Panc1 (cell line): ENCODE results near the gene ERO1A. TPM values are rescaled to one million over a fixed set of nuclear protein-coding genes. Genes with fewer than 3 reads are reported as not detected.

ENCODE experiments used
- ATAC-seq: fragments of 200-7000 bp; cut with Tn5 transposase; 2 replicates; pipeline ENCODE4 v1.9.1; 2020; ENCODE audit warnings: mild to moderate bottlenecking, moderate library complexity
- BruUV-seq: library from RNA; stranded (reverse); fragments of 400-500 nt; replicated peaks from 2 replicates; lab custom pipeline; 2021; lab: Mats Ljungman, UMichigan
- CTCF ChIA-PET: fragments of 300-600 bp; sonication (Branson Sonifier 250); formaldehyde crosslinking; loops from one replicate; lab custom pipeline; 2022; ENCODE audit warnings: antibody characterized with exemption; lab: Charles Lee
- POLR2A ChIA-PET: fragments of 300-600 bp; sonication (Branson Sonifier 250); formaldehyde crosslinking; loops from one replicate; lab custom pipeline; 2022; ENCODE audit warnings: antibody characterized with exemption; lab: Charles Lee
- DNase-seq: peaks from one replicate; pipeline ENCODE4 v3.0.0-alpha.2; 2010; ENCODE audit warnings: low read depth, low spot score
- H3K27ac ChIP-seq: 2 replicates; pipeline ENCODE4 v1.5.1; 2011; ENCODE audit warnings: mild to moderate bottlenecking, low read length, inconsistent platforms
- H3K27me3 ChIP-seq: fragments of 200-500 bp; sonication (Bioruptor generic); 2 replicates; pipeline ENCODE4 v1.6.0; 2014; ENCODE audit warnings: low read length, inconsistent platforms; ENCODE audit not compliant: control insufficient read depth, insufficient read depth
- H3K36me3 ChIP-seq: fragments of 200-500 bp; sonication (Bioruptor generic); 2 replicates; pipeline ENCODE4 v1.5.1; 2014; ENCODE audit warnings: inconsistent platforms, mild to moderate bottlenecking, low read length, moderate library complexity; ENCODE audit not compliant: control insufficient read depth, insufficient read depth
- H3K4me1 ChIP-seq: 2 replicates; pipeline ENCODE4 v1.5.1; 2011; ENCODE audit warnings: inconsistent platforms, mild to moderate bottlenecking, low read length, moderate library complexity; ENCODE audit not compliant: control insufficient read depth, insufficient read depth
- H3K4me3 ChIP-seq, 2 experiments: 2 replicates each; pipeline ENCODE4 v1.5.1; 2011 to 2012; ENCODE audit warnings: low read depth in 2 of 2, low read length in 2 of 2, mild to moderate bottlenecking in 2 of 2, inconsistent platforms in 1 of 2, moderate library complexity in 1 of 2
- H3K9me3 ChIP-seq: fragments of 200-500 bp; sonication (Bioruptor generic); 2 replicates; pipeline ENCODE4 v1.5.1; 2014; ENCODE audit warnings: low read depth, mild to moderate bottlenecking, inconsistent platforms, low read length, moderate library complexity; ENCODE audit not compliant: control insufficient read depth, insufficient read depth
- POLR2AphosphoS5 ChIP-seq: IDR thresholded peaks from 2 replicates; pipeline ENCODE4 v1.6.1; 2012; ENCODE audit warnings: mild to moderate bottlenecking, low read depth, low read length, moderate library complexity
- SIN3A ChIP-seq: IDR thresholded peaks from 2 replicates; pipeline ENCODE4 v1.6.1; 2012; ENCODE audit warnings: low read depth, mild to moderate bottlenecking, low read length, moderate library complexity, borderline replicate concordance; ENCODE audit not compliant: insufficient read depth
- TCF7L2 ChIP-seq: IDR thresholded peaks from 2 replicates; pipeline ENCODE4 v1.6.1; 2011; ENCODE audit warnings: mild to moderate bottlenecking, low read depth, low read length, inconsistent platforms
- in situ Hi-C: cut with HindIII; loops from 2 replicates; pipeline ENCODE4 v1.10.0; 2016; ENCODE audit warnings: low sequenced_read_pairs, low pct_unique_long_range_greater_than_20kb
- intact Hi-C: fragments of 100-400 bp; cut with micrococcal nuclease; formaldehyde crosslinking; loops from one replicate; pipeline ENCODE4 v1.10.0; 2022; ENCODE audit not compliant: unreplicated experiment
- total RNA-seq: library from RNA; stranded (reverse); gene quantifications from one replicate; pipeline ENCODE4 v1.2.1, GENCODE V29; 2021; ENCODE audit not compliant: unreplicated experiment
- TF ChIP-seq, protein P1 (sequence below), 2 experiments: IDR thresholded peaks; 2 replicates each; pipeline ENCODE4 v1.6.1; 2011 to 2012; ENCODE audit warnings: low read depth in 2 of 2, control low read depth in 1 of 2, low read length in 1 of 2, mild to moderate bottlenecking in 1 of 2, moderate library complexity in 1 of 2; ENCODE audit not compliant: insufficient read depth in 1 of 2
- TF ChIP-seq, protein P2 (sequence below): fragments of 450-650 bp; IDR thresholded peaks from 2 replicates; pipeline ENCODE4 v1.5.1; 2017; ENCODE audit warnings: mild to moderate bottlenecking

ERO1A gene
- total RNA-seq, 1 experiment from 2014 or later, result 83.3 TPM

DNA sequence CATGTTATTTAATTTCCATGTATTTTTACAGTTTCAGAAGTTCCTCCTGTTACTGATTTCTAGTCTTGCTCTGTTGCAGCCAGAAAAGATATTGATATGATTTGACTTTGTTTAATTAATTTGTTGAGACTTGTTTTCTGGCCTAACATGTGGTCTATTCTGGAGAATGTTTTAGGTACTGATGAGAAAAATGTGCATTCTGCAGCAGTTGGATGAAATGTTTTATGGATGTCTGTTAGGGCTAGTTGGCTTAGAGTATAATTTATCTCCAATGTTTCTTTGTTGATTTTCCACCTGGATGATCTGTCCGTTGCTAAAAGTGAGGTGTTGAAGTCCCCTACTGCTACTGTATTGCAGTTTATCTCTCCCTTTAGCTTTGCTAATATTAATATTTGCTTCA lies 88.3 kb downstream of the ERO1A start:
- CTCF ChIA-PET, result no interaction called here
- BruUV-seq, result no TSS peak
- POLR2A ChIA-PET, result interaction anchor here (0.7 kb wide), 1 partner anchor 110 kb away, joined by 5 read pairs; no protein-coding TSS in a partner anchor
- H3K27ac ChIP-seq, result no peak overlapping the region
- no peaks in the 10 kb centered on the region for H3K9me3 ChIP-seq
- intact Hi-C loops, result no loop called here
- in situ Hi-C loops, result no loop called here
- H3K27me3 ChIP-seq, result no peaks in the 10 kb centered on the region
- DNase-seq (no peak), ATAC-seq (no peak)
- H3K36me3 ChIP-seq, result no peaks in the 10 kb centered on the region
- no peak overlapping the region for H3K4me3 ChIP-seq
- no peak for TF ChIP-seq SIN3A
- no peak for TF ChIP-seq TCF7L2
- TF ChIP-seq, protein P1, sequence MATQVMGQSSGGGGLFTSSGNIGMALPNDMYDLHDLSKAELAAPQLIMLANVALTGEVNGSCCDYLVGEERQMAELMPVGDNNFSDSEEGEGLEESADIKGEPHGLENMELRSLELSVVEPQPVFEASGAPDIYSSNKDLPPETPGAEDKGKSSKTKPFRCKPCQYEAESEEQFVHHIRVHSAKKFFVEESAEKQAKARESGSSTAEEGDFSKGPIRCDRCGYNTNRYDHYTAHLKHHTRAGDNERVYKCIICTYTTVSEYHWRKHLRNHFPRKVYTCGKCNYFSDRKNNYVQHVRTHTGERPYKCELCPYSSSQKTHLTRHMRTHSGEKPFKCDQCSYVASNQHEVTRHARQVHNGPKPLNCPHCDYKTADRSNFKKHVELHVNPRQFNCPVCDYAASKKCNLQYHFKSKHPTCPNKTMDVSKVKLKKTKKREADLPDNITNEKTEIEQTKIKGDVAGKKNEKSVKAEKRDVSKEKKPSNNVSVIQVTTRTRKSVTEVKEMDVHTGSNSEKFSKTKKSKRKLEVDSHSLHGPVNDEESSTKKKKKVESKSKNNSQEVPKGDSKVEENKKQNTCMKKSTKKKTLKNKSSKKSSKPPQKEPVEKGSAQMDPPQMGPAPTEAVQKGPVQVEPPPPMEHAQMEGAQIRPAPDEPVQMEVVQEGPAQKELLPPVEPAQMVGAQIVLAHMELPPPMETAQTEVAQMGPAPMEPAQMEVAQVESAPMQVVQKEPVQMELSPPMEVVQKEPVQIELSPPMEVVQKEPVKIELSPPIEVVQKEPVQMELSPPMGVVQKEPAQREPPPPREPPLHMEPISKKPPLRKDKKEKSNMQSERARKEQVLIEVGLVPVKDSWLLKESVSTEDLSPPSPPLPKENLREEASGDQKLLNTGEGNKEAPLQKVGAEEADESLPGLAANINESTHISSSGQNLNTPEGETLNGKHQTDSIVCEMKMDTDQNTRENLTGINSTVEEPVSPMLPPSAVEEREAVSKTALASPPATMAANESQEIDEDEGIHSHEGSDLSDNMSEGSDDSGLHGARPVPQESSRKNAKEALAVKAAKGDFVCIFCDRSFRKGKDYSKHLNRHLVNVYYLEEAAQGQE (IDR thresholded peaks at IDR 0.05; ENCODE audit: insufficient read depth in 1 of 2, low read depth in 2 of 2, low read length in 1 of 2), result no peak
- no peak for TF ChIP-seq POLR2AphosphoS5
- TF ChIP-seq, protein P2, sequence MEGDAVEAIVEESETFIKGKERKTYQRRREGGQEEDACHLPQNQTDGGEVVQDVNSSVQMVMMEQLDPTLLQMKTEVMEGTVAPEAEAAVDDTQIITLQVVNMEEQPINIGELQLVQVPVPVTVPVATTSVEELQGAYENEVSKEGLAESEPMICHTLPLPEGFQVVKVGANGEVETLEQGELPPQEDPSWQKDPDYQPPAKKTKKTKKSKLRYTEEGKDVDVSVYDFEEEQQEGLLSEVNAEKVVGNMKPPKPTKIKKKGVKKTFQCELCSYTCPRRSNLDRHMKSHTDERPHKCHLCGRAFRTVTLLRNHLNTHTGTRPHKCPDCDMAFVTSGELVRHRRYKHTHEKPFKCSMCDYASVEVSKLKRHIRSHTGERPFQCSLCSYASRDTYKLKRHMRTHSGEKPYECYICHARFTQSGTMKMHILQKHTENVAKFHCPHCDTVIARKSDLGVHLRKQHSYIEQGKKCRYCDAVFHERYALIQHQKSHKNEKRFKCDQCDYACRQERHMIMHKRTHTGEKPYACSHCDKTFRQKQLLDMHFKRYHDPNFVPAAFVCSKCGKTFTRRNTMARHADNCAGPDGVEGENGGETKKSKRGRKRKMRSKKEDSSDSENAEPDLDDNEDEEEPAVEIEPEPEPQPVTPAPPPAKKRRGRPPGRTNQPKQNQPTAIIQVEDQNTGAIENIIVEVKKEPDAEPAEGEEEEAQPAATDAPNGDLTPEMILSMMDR, result no peak
- H3K4me1 ChIP-seq, result no peaks in the 10 kb centered on the region

DNA sequence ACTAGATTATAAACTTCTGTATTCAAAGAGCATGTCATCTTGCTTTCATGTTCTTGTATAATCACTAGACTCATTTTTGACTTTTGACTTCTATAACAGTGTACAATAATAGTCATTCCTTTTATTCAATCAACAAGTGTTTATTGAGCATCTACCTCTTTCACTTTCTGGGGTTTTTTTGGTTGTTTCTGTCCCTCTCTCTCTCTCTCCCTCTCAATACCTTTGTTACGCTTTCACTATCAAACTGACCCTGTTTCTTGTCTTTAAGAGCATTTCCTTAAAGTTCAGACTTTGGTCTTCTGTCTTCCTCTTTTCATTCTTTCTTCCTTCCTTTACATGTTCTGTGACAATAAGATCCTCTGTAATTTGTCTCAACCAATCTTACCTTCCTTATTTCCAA lies 93.2 kb downstream of the ERO1A start:
- no peaks in the 10 kb centered on the region for H3K4me1 ChIP-seq
- no peak for ATAC-seq
- BruUV-seq, result no TSS peak

More for the DNA sequence above, 93.2 kb downstream of the ERO1A start:
- ChIA-PET CTCF (no interaction called here), POLR2A (no interaction called here)
- Histone ChIP-seq H3K27ac (no peak overlapping the region), H3K27me3 (no peaks in the 10 kb centered on the region), H3K4me3 (no peak overlapping the region), H3K9me3 (no peaks in the 10 kb centered on the region), H3K36me3 (no peaks in the 10 kb centered on the region)
- in situ Hi-C loops (no loop called here), intact Hi-C loops (no loop called here)
- no peak for DNase-seq
- TF ChIP-seq POLR2AphosphoS5 (no peak), SIN3A (no peak), TCF7L2 (no peak)
- TF ChIP-seq, protein P1 (IDR thresholded peaks at IDR 0.05; ENCODE audit: insufficient read depth in 1 of 2, low read depth in 2 of 2, low read length in 1 of 2), result no peak
